Naive thymus-derived CD4-positive, alpha-beta T cell (primary cell): ENCODE data around the gene COA7. TPM values are rescaled to one million over a fixed set of nuclear protein-coding genes. Genes with fewer than 3 reads are reported as not detected.
A peak's percentile ranks its signal among the peaks of the same experiment; 100 is the strongest.

ENCODE experiments used
- ATAC-seq: fragments of 150-1000 bp; cut with Tn5 transposase; 2 replicates; pipeline ENCODE4 v1.10.0; 2021; ENCODE audit warnings: mild to moderate bottlenecking, moderate library complexity
- CTCF ChIA-PET: fragments of 350-600 bp; sonication (Branson Sonifier 250); formaldehyde crosslinking; loops from one replicate; lab custom pipeline; 2021; ENCODE audit warnings: antibody characterized with exemption; lab: Charles Lee
- POLR2A ChIA-PET: fragments of 350-600 bp; sonication (Branson Sonifier 250); formaldehyde crosslinking; loops from one replicate; lab custom pipeline; 2021; ENCODE audit warnings: antibody characterized with exemption, inconsistent platforms; lab: Charles Lee
- DNase-seq, 9 donors: peaks; one replicate each; pipeline versions ENCODE4 v3.0.0 to v3.0.0-alpha.2; 2020 to 2022; ENCODE audit warnings: mixed read lengths in 1 of 9
- H3K27ac ChIP-seq: one replicate; pipeline ENCODE4 v1.7.0; 2013; ENCODE audit warnings: mild to moderate bottlenecking, low read depth, low read length, moderate library complexity
- H3K27me3 ChIP-seq, 2 donors: one replicate each; pipeline ENCODE4 v1.7.0; 2013; ENCODE audit warnings: low read length in 2 of 2, mild to moderate bottlenecking in 2 of 2, moderate library complexity in 2 of 2; ENCODE audit not compliant: control insufficient read depth in 2 of 2, insufficient read depth in 2 of 2
- H3K36me3 ChIP-seq, 3 experiments: 1 replicate in 2 of 3; 2 replicates in 1 of 3; pipeline ENCODE4 v1.7.0; 2013; ENCODE audit warnings: low read length in 3 of 3, mild to moderate bottlenecking in 3 of 3, moderate library complexity in 1 of 3; ENCODE audit not compliant: insufficient read depth in 3 of 3, control insufficient read depth in 2 of 3
- H3K4me1 ChIP-seq, 2 donors: one replicate each; pipeline ENCODE4 v1.7.0; 2013; ENCODE audit warnings: low read length in 2 of 2, mild to moderate bottlenecking in 2 of 2, moderate library complexity in 1 of 2; ENCODE audit not compliant: control insufficient read depth in 2 of 2, insufficient read depth in 2 of 2
- H3K4me3 ChIP-seq: 2 replicates; pipeline ENCODE4 v1.7.0; 2013; ENCODE audit warnings: mild to moderate bottlenecking, low read length
- H3K9me3 ChIP-seq, 3 experiments: 1 replicate in 2 of 3; 2 replicates in 1 of 3; pipeline ENCODE4 v1.7.0; 2013; ENCODE audit warnings: low read length in 3 of 3; ENCODE audit not compliant: control insufficient read depth in 2 of 3
- H3K27ac Mint-ChIP-seq, 9 donors: one replicate each; pipeline ENCODE4 v1.8.0; 2020 to 2022; ENCODE audit warnings: mixed read lengths in 9 of 9, mild to moderate bottlenecking in 8 of 9, moderate library complexity in 5 of 9, inconsistent platforms in 2 of 9
- H3K27me3 Mint-ChIP-seq, 5 donors: one replicate each; pipeline ENCODE4 v1.8.0; 2021 to 2022; ENCODE audit warnings: mixed read lengths in 5 of 5, mild to moderate bottlenecking in 1 of 5
- H3K36me3 Mint-ChIP-seq, 5 donors: one replicate each; pipeline ENCODE4 v1.8.0; 2020 to 2022; ENCODE audit warnings: mixed read lengths in 5 of 5, mild to moderate bottlenecking in 3 of 5, inconsistent platforms in 1 of 5
- H3K4me1 Mint-ChIP-seq, 7 donors: one replicate each; pipeline ENCODE4 v1.8.0; 2020 to 2022; ENCODE audit warnings: mixed read lengths in 7 of 7, mild to moderate bottlenecking in 3 of 7, inconsistent platforms in 1 of 7
- H3K4me3 Mint-ChIP-seq, 10 donors: one replicate each; pipeline ENCODE4 v1.8.0; 2020 to 2022; ENCODE audit warnings: mild to moderate bottlenecking in 10 of 10, mixed read lengths in 10 of 10, moderate library complexity in 6 of 10, inconsistent platforms in 2 of 10
- H3K9me3 Mint-ChIP-seq, 11 donors: one replicate each; pipeline ENCODE4 v1.8.0; 2020 to 2022; ENCODE audit warnings: mixed read lengths in 11 of 11, mild to moderate bottlenecking in 4 of 11, inconsistent platforms in 1 of 11, moderate library complexity in 1 of 11
- intact Hi-C, 2 donors: fragments of 100-400 bp; cut with micrococcal nuclease; formaldehyde crosslinking; loops; one replicate each; pipeline ENCODE4 v1.15.1; 2023
- polyA plus RNA-seq, 2 donors: library from polyadenylated mRNA; unstranded; fragments of 300-500 nt; fragmentation: Illumina TruSeq; gene quantifications; one replicate each; pipeline ENCODE4 v1.2.3, GENCODE V29; 2021
- total RNA-seq, 6 experiments: library from RNA in 5 of 6; stranded (reverse) in 5 of 6; gene quantifications; 1 replicate in 5 of 6; 2 replicates in 1 of 6; pipeline ENCODE4 v1.2.3 and lab custom pipeline; 2021 to 2026

The COA7 gene
- total and polyA plus RNA-seq, 7 experiments from 2014 or later, result 1.4 to 14.4 (median 3.0) TPM

GRCh38 chr1:52684545-52684944 lies 13.6 kb downstream of the COA7 start:
- H3K9me3 ChIP-seq, result no peaks in the 10 kb centered on the region

GRCh38 chr1:52683367-52683940 lies 14.7 kb downstream of the COA7 start:
- Histone ChIP-seq H3K4me1 (peaks cover 4 to 6% of the 10 kb centered on the region in 2 donors), H3K27me3 (no peaks in the 10 kb centered on the region), H3K36me3 (no peaks in the 10 kb centered on the region), H3K9me3 (no peaks in the 10 kb centered on the region), H3K27ac (no peak overlapping the region), H3K4me3 (no peak overlapping the region)
- Mint-ChIP-seq H3K27me3 (no peaks in the 10 kb centered on the region), H3K36me3 (peaks cover 0 to 22% (median 19%) of the 10 kb centered on the region in 5 donors), H3K27ac (peak overlapping the region in 6 of 9 donors; percentile 8 to 68 (median 26)), H3K4me3 (no peak overlapping the region), H3K4me1 (peaks cover 6 to 28% (median 13%) of the 10 kb centered on the region in 7 donors), H3K9me3 (no peaks in the 10 kb centered on the region)
- POLR2A ChIA-PET, result no interaction called here
- no peak for DNase-seq
- ATAC-seq, result no peak
- CTCF ChIA-PET, result no interaction called here
- intact Hi-C loops, result loop anchor here in 1 of 2 donors (10.0 kb wide), 1 partner anchor 789 kb away; no protein-coding TSS in a partner anchor

More at GRCh38 chr1:52684545-52684944, 13.6 kb downstream of the COA7 start:
- ChIA-PET POLR2A (no interaction called here), CTCF (no interaction called here)
- Mint-ChIP-seq H3K4me3 (no peak overlapping the region), H3K9me3 (no peaks in the 10 kb centered on the region), H3K27me3 (no peaks in the 10 kb centered on the region), H3K4me1 (peaks cover 6 to 28% (median 13%) of the 10 kb centered on the region in 7 donors), H3K27ac (peak overlapping the region in 7 of 9 donors; percentile 21 to 88 (median 80)), H3K36me3 (peaks cover 0 to 22% (median 19%) of the 10 kb centered on the region in 5 donors)
- no peak overlapping the region for H3K4me3 ChIP-seq
- peaks cover 4 to 6% of the 10 kb centered on the region in 2 donors for H3K4me1 ChIP-seq
- H3K36me3 ChIP-seq, result no peaks in the 10 kb centered on the region
- no peak for DNase-seq
- H3K27me3 ChIP-seq, result no peaks in the 10 kb centered on the region
- no peak overlapping the region for H3K27ac ChIP-seq
- no peak for ATAC-seq
- intact Hi-C loops, result loop anchor here in 1 of 2 donors (10.0 kb wide), 1 partner anchor 790 kb away; no protein-coding TSS in a partner anchor

- no peaks in the 10 kb centered on the region for H3K9me3 Mint-ChIP-seq
- H3K4me3 Mint-ChIP-seq, result no peak overlapping the region
- POLR2A ChIA-PET, result no interaction called here
- no peak overlapping the region for H3K27ac ChIP-seq
- CTCF ChIA-PET, result no interaction called here
- H3K36me3 ChIP-seq, result peaks cover 0 to 12% (median 5%) of the 10 kb centered on the region in 3 experiments
- H3K9me3 ChIP-seq, result no peaks in the 10 kb centered on the region
- no peak overlapping the region for H3K4me3 ChIP-seq
- peaks cover 4 to 27% (median 15%) of the 10 kb centered on the region in 5 donors for H3K36me3 Mint-ChIP-seq
- peaks cover 3 to 6% of the 10 kb centered on the region in 2 donors for H3K4me1 ChIP-seq
- no peaks in the 10 kb centered on the region for H3K27me3 ChIP-seq
- DNase-seq (no peak), ATAC-seq (no peak)
- H3K27ac Mint-ChIP-seq, result peak overlapping the region in 2 of 9 donors; percentile 69 to 71
- intact Hi-C loops, result loop anchor here in 1 of 2 donors (10.0 kb wide), 1 partner anchor 786 kb away; no protein-coding TSS in a partner anchor
- H3K27me3 Mint-ChIP-seq, result no peaks in the 10 kb centered on the region
- peaks cover 4 to 23% (median 8%) of the 10 kb centered on the region in 7 donors for H3K4me1 Mint-ChIP-seq
Observed at GRCh38 chr1:52681136-52681535, 17.0 kb downstream of the COA7 start.

- POLR2A ChIA-PET, result interaction anchor here (0.6 to 1.1 kb wide), 3 partner anchors 30 to 47 kb away, joined by 3 read pairs; partner anchors contain the start of gene SHISAL2A
- Histone ChIP-seq H3K4me1 (no peaks in the 10 kb centered on the region), H3K36me3 (peaks cover 0 to 20% (median 7%) of the 10 kb centered on the region in 3 experiments), H3K27ac (no peak overlapping the region), H3K4me3 (no peak overlapping the region), H3K9me3 (no peaks in the 10 kb centered on the region), H3K27me3 (no peaks in the 10 kb centered on the region)
- DNase-seq, result no peak
- CTCF ChIA-PET, result no interaction called here
- Mint-ChIP-seq H3K36me3 (peaks cover 4 to 30% (median 13%) of the 10 kb centered on the region in 5 donors), H3K4me3 (no peak overlapping the region), H3K9me3 (no peaks in the 10 kb centered on the region), H3K4me1 (peaks cover 0 to 17% (median 5%) of the 10 kb centered on the region in 7 donors), H3K27me3 (no peaks in the 10 kb centered on the region), H3K27ac (peak overlapping the region in 7 of 9 donors; percentile 4 to 71 (median 51))
- ATAC-seq, result no peak
- intact Hi-C loops, result loop anchor here in 1 of 2 donors (10.0 kb wide), 1 partner anchor 786 kb away; no protein-coding TSS in a partner anchor
Observed at GRCh38 chr1:52680353-52680752, 17.8 kb downstream of the COA7 start.

GRCh38 chr1:52679498-52679897 lies 18.6 kb downstream of the COA7 start:
- ATAC-seq (no peak), DNase-seq (no peak)
- Histone ChIP-seq H3K4me3 (no peak overlapping the region), H3K9me3 (no peaks in the 10 kb centered on the region), H3K36me3 (peaks cover 0 to 28% (median 10%) of the 10 kb centered on the region in 3 experiments), H3K27ac (no peak overlapping the region), H3K4me1 (no peaks in the 10 kb centered on the region), H3K27me3 (no peaks in the 10 kb centered on the region)
- ChIA-PET POLR2A (no interaction called here), CTCF (interaction anchor here (0.6 kb wide), 1 partner anchor 552 kb away, joined by 5 read pairs; no protein-coding TSS in a partner anchor)
- Mint-ChIP-seq H3K27ac (peak overlapping the region in 2 of 9 donors; percentile 32 to 40), H3K36me3 (peaks cover 4 to 38% (median 16%) of the 10 kb centered on the region in 5 donors), H3K4me3 (no peak overlapping the region), H3K27me3 (no peaks in the 10 kb centered on the region), H3K9me3 (no peaks in the 10 kb centered on the region), H3K4me1 (peaks cover 0 to 24% (median 5%) of the 10 kb centered on the region in 7 donors)
- intact Hi-C loops, result no loop called here

GRCh38 chr1:52679048-52679447 lies 19.1 kb downstream of the COA7 start:
- ChIA-PET CTCF (no interaction called here), POLR2A (interaction anchor here (0.6 kb wide), 1 partner anchor 16 kb away, joined by 3 read pairs; no protein-coding TSS in a partner anchor)
- no peaks in the 10 kb centered on the region for H3K9me3 ChIP-seq
- Mint-ChIP-seq H3K27ac (peak overlapping the region in 5 of 9 donors; percentile 3 to 76 (median 40)), H3K9me3 (no peaks in the 10 kb centered on the region), H3K36me3 (peaks cover 4 to 39% (median 18%) of the 10 kb centered on the region in 5 donors), H3K4me1 (peaks cover 0 to 26% (median 4%) of the 10 kb centered on the region in 7 donors), H3K4me3 (no peak overlapping the region), H3K27me3 (no peaks in the 10 kb centered on the region)
- intact Hi-C loops, result no loop called here
- H3K4me1 ChIP-seq, result no peaks in the 10 kb centered on the region
- no peak for ATAC-seq
- peaks cover 0 to 31% (median 10%) of the 10 kb centered on the region in 3 experiments for H3K36me3 ChIP-seq
- no peak for DNase-seq
- H3K27ac ChIP-seq, result no peak overlapping the region
- no peaks in the 10 kb centered on the region for H3K27me3 ChIP-seq
- no peak overlapping the region for H3K4me3 ChIP-seq
